Neutrophil (primary cell): ENCODE measurements around the gene FAM216B.

Experiments used
- H3K27ac ChIP-seq: fragments of 200-600 bp; sonication (generic); 2 replicates; pipeline ENCODE4 v1.5.1; 2016; ENCODE audit warnings: mild to moderate bottlenecking, moderate library complexity
- H3K27me3 ChIP-seq: fragments of 200-600 bp; sonication (generic); 2 replicates; pipeline ENCODE4 v1.6.0; 2016; ENCODE audit warnings: mild to moderate bottlenecking
- H3K36me3 ChIP-seq: fragments of 200-600 bp; sonication (generic); 2 replicates; pipeline ENCODE4 v1.5.1; 2017
- H3K4me1 ChIP-seq, 2 experiments: fragments of 200-600 bp in 1 of 2; sonication (generic) in 1 of 2; 1 replicate in 1 of 2; 2 replicates in 1 of 2; pipeline versions ENCODE4 v1.5.1 to v1.6.1; 2013 to 2016; ENCODE audit warnings: low read depth in 1 of 2, low read length in 1 of 2, mild to moderate bottlenecking in 1 of 2, moderate library complexity in 1 of 2; ENCODE audit not compliant: control insufficient read depth in 1 of 2, insufficient read depth in 1 of 2
- H3K4me3 ChIP-seq, 2 experiments: fragments of 200-600 bp in 1 of 2; sonication (generic) in 1 of 2; 1 replicate in 1 of 2; 2 replicates in 1 of 2; pipeline ENCODE4 v1.5.1; 2013 to 2016; ENCODE audit warnings: low read depth in 1 of 2, low read length in 1 of 2, mild to moderate bottlenecking in 1 of 2, moderate library complexity in 1 of 2
- H3K9me3 ChIP-seq: fragments of 200-600 bp; sonication (generic); 2 replicates; pipeline ENCODE4 v1.5.1; 2016
- TF ChIP-seq, protein P1 (sequence below): fragments of 200-600 bp; sonication (generic); IDR thresholded peaks from 2 replicates; pipeline ENCODE4 v1.5.1; 2016; ENCODE audit warnings: antibody characterized with exemption

Gene FAM216B

GRCh38 chr13:42781352-42781751, at the start of gene FAM216B:
TSS of gene FAM216B (plus strand) at chr13:42781584. CDS start at chr13:42784068, 2,484 bp downstream.
- Histone ChIP-seq H3K4me1 (peaks cover 0 to 3% of the 10 kb centered on the region in 2 experiments), H3K9me3 (no peaks in the 10 kb centered on the region), H3K27me3 (no peaks in the 10 kb centered on the region), H3K4me3 (no peak within 1 kb of the TSS), H3K27ac (no peak within 1 kb of the TSS), H3K36me3 (no peaks in the 10 kb centered on the region)
- TF ChIP-seq, protein P1, sequence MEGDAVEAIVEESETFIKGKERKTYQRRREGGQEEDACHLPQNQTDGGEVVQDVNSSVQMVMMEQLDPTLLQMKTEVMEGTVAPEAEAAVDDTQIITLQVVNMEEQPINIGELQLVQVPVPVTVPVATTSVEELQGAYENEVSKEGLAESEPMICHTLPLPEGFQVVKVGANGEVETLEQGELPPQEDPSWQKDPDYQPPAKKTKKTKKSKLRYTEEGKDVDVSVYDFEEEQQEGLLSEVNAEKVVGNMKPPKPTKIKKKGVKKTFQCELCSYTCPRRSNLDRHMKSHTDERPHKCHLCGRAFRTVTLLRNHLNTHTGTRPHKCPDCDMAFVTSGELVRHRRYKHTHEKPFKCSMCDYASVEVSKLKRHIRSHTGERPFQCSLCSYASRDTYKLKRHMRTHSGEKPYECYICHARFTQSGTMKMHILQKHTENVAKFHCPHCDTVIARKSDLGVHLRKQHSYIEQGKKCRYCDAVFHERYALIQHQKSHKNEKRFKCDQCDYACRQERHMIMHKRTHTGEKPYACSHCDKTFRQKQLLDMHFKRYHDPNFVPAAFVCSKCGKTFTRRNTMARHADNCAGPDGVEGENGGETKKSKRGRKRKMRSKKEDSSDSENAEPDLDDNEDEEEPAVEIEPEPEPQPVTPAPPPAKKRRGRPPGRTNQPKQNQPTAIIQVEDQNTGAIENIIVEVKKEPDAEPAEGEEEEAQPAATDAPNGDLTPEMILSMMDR, result no peak

GRCh38 chr13:42732073-42732472, 49.3 kb upstream of the FAM216B start:
- Histone ChIP-seq H3K36me3 (no peaks in the 10 kb centered on the region), H3K9me3 (no peaks in the 10 kb centered on the region), H3K27ac (no peak overlapping the region), H3K27me3 (no peaks in the 10 kb centered on the region), H3K4me3 (no peak overlapping the region), H3K4me1 (no peaks in the 10 kb centered on the region)
- TF ChIP-seq, protein P1, result no peak

DNA sequence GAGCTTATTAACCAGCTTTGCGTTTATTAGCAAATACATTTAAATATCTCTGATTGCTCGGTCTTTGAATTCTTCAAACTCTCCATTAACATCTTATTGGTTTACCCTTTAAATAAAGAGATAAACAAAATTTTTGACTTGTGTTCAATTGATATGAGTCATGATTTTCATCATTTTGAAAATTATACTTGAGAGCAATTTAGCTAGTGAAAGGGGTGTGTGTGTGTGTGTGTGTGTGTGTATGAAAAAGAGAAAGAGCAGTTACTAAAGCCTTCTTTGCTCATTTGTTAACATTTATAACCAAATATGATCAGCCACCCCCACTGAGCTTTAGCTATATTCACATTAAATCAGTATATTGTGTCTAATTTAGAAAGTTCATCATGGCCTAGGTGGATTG, 48.3 kb upstream of the FAM216B start:
- no peaks in the 10 kb centered on the region for H3K9me3 ChIP-seq
- H3K36me3 ChIP-seq, result no peaks in the 10 kb centered on the region
- H3K27ac ChIP-seq, result no peak overlapping the region
- no peak overlapping the region for H3K4me3 ChIP-seq
- TF ChIP-seq, protein P1, result no peak
- H3K27me3 ChIP-seq, result no peaks in the 10 kb centered on the region
- H3K4me1 ChIP-seq, result no peaks in the 10 kb centered on the region

DNA sequence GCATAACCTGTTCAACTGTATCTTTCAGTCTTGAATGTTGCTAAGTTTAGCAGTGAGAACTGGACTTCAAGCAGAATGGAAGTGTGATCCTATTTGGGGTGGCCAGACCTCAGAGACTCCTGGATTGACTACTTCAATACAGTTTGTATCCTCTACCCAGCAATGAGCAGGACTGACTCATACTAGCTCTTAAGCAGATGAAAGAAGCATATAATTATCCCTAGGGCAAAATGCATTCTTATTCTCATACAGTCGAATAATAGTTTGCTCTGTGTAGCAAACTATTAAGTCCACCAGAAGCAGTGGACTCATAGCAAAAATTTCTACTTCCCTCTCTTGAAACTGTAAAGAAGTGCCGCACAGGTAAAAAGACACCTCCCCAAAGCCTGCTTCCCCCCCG, 46.4 kb upstream of the FAM216B start:
- Histone ChIP-seq H3K27ac (no peak overlapping the region), H3K4me1 (no peaks in the 10 kb centered on the region), H3K9me3 (no peaks in the 10 kb centered on the region), H3K4me3 (no peak overlapping the region), H3K36me3 (no peaks in the 10 kb centered on the region), H3K27me3 (no peaks in the 10 kb centered on the region)
- TF ChIP-seq, protein P1, result no peak

DNA sequence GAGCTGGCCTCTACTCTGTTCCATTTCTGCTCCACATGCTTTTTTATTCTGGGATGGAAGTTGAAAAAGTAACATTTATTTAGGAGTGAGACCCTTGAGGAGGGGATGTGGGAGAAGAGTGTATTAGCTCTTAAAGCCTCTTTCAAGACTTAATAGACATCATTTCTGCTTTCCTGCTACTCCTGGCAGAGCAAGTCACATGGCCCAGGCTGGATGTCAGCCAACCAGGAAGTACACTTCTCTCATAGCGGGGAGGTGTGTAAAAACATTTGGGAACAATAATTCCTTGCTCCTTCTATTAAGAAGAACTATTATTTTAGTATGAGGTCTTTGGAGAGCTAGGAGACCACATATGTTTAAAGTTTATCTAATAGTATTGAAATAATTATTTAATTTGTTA, 40.6 kb upstream of the FAM216B start:
- H3K9me3 ChIP-seq, result no peaks in the 10 kb centered on the region
- TF ChIP-seq, protein P1, result no peak

DNA sequence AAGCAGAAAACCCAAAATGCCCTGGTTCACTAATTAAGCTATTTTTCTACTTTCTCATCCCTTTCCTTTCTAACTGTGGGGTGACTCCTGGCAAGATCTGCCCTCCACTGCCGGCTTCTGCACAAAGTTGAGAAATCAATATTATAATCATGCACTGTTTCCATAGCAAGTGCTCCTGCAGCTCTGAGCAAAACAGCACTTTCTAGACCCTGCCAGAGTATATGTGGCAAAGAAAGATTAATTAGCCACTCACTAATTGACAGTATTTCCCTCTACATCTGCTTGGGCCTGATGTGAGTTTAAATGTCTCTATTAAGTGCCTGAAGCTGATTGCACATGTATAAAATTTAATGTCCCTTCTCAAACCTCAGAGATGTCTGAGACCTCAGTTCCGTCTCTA, 39.5 kb upstream of the FAM216B start:
- Histone ChIP-seq H3K27me3 (no peaks in the 10 kb centered on the region), H3K4me3 (no peak overlapping the region), H3K36me3 (no peaks in the 10 kb centered on the region), H3K9me3 (no peaks in the 10 kb centered on the region), H3K4me1 (no peaks in the 10 kb centered on the region), H3K27ac (no peak overlapping the region)
- TF ChIP-seq, protein P1, result no peak

More for the DNA sequence above, 40.6 kb upstream of the FAM216B start:
- Histone ChIP-seq H3K27me3 (no peaks in the 10 kb centered on the region), H3K36me3 (no peaks in the 10 kb centered on the region), H3K4me1 (no peaks in the 10 kb centered on the region), H3K27ac (no peak overlapping the region), H3K4me3 (no peak overlapping the region)
